ENCODE measurements around the gene CEND1. TPM values are rescaled to one million over a fixed set of nuclear protein-coding genes. Genes with fewer than 3 reads are reported as not detected.

The CEND1 gene
- 1 to 10 TPM in 1 of 4 donors, under 1 TPM in 3; 0.49 to 1.5 (median 0.59) TPM for polyA plus RNA-seq (ENCODE audit: insufficient read length in 4 of 4)

DNA sequence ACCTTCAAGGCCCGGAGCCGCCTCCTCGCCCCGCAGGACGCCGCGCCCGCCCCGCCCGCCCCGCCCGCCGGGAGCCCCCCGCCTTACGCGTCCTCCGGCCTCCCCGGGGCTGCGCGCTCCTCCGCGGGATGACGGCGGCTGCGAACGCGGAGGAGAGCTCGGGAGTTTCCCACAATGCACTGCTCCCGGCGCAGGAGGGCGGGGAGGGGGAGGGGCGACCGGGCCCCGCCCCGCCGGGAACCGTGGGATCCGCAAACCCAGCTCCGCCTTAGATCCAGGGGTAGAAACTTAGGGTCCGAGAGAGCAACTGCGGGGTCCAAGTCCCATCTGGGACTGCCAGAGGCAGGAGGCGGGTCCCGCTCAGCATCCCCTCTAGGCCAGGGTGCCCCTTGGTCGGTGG lies at the start of gene CEND1:
CEND1 (minus strand) TSS at position 148 of the 400 bp plus-strand sequence. CDS start 1,514 bp downstream, outside the sequence.
- DNase-seq (ENCODE audit: low read depth in 4 of 4, low spot score in 3 of 4), result no peak

DNA sequence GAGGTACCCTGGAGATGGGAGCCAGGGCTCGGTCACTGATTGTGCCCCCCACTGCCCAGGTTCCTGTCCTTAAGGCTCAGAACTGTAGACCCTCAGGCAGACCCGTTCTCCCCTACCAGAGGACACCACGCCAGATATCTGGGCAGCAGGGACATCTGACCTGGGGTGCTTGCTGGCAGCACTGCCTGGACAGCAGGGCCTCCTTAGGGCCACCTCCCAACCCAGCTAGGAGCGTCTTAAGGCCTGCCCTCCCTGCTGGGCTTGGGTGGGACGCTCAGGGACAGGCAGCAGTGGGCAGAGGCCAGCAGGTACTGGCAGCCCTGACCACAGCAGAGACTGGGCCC lies 49.4 kb upstream of the CEND1 start:
- DNase-seq (ENCODE audit: low read depth in 4 of 4, low spot score in 3 of 4), result no peak

GRCh38 chr11:838441-839279 lies 48.8 kb upstream of the CEND1 start:
- DNase-seq (ENCODE audit: low read depth in 4 of 4, low spot score in 3 of 4), result no peak

DNA sequence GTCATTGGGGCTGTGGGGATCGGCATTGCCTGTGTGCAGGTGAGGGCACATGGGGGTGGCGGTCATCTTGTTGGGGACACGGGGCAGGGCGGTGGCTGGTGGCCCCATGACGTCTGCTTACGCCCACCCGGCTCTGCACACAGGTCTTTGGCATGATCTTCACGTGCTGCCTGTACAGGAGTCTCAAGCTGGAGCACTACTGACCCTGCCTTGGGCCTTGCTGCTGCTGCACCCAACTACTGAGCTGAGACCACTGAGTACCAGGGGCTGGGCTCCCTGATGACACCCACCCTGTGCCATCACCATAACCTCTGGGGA lies 48.1 kb upstream of the CEND1 start:
- DNase-seq (ENCODE audit: low read depth in 4 of 4, low spot score in 3 of 4), result no peak

- no peak for DNase-seq (ENCODE audit: low read depth in 4 of 4, low spot score in 3 of 4)
These were observed 47.5 kb upstream of the CEND1 start for GRCh38 chr11:837189-837989.

DNA sequence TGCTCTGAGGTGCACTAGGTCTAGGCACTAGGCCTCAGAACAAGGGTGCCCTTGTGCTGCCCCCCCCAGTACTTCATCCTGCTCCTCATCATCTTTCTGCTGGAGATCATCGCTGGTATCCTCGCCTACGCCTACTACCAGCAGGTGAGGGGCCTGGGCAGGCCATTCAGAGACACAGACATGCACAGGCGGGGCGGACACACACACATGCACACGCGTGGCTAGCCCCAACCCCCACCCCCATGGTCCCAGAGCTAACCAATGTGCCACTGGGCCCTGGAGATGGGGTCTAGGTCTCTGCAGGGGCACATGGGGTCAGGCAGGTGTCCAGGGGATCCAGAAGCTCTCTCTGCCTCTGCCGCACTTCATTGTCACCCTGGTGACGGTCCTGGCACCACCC lies 46.8 kb upstream of the CEND1 start:
- no peak for DNase-seq (ENCODE audit: low read depth in 4 of 4, low spot score in 3 of 4)

DNA sequence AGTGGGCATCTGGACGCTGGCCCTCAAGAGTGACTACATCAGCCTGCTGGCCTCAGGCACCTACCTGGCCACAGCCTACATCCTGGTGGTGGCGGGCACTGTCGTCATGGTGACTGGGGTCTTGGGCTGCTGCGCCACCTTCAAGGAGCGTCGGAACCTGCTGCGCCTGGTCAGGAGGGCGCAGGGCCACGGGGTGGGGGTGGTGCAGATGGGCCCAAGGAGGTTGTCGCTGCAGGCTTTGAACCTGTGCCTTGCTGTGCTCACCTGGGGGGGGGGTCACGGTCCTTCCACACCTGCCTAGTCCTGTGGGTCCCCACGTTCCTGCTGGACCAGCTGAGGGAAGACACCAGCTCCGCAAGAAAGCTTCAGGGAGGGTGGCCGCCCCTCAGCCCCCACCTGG lies 46.4 kb upstream of the CEND1 start:
- DNase-seq (ENCODE audit: low read depth in 4 of 4, low spot score in 3 of 4), result no peak

GRCh38 chr11:834371-835316 lies 44.8 kb upstream of the CEND1 start:
- DNase-seq (ENCODE audit: low read depth in 4 of 4, low spot score in 3 of 4), result no peak

GRCh38 chr11:833849-834311 lies 44.0 kb upstream of the CEND1 start:
- no peak for DNase-seq (ENCODE audit: low read depth in 4 of 4, low spot score in 3 of 4)

DNA sequence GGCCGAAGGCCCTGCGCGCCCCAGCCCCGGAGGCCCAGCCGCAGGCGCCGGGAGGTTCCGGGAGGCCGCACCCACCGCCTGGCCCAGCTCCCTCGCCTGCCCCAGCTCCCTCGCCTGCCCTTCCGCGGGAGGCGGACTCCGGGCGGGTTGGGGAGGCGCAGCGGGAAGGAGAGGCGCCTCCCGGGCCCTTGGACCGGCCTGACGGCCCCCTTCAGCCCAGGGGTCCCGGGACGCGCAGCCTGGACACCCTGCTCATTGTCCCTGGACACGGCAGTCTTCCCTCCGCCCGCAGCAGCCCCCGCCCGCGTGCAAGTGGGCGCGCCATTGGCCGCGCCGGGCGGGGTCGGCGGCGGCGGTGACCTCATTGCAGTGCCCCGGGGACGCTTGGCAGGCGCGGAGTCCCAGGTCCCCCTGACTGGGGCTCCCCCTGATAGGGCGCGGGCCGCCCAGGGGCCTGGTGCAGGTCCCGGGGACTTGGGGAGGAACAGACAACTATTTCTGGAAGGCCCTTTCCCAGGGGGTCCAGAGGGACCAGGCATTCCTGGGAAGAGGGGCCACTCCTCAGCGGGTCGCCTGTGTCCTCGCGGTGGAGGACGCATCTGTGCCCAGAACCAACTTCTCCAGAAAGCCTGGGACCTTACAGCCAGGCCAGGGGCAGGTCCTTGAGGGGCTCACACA lies 43.4 kb upstream of the CEND1 start:
- DNase-seq (ENCODE audit: low read depth in 4 of 4, low spot score in 3 of 4), result no peak

- no peak for DNase-seq (ENCODE audit: low read depth in 4 of 4, low spot score in 3 of 4)
These were observed 42.7 kb upstream of the CEND1 start, which contains the start of gene CD151 for GRCh38 chr11:832529-833113. Gene CD151, plus strand, starts transcription at chr11:832952. Its CDS starts 3,118 bp downstream, at chr11:836070.

DNA sequence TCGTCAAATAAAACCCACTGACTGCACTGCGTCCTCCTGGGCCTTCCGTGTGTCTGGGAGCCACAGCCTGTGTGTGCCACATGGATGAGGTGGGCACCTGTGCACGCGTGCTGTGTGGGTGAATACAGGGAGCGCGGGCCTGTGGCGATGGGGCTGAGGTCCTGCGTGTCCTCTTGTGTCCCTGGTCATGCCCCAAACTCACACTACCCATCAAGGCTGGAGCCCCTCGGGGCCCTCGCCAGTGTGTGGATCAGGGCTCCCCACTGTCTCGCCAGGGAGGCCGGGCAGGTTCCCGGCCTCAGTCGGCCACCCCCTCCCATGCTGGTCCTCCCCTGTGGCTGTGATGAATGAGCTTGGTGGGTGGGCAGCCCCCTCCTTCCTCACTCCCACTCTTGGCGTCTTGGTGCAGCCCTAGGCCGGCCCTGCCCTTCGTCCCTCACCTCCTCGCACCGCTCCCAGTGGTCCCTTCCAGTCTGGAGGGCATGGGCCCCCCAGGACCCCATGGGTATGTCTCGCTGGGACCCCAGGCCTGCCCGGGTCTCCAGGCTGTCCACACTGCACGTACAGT lies 42.2 kb upstream of the CEND1 start:
- DNase-seq (ENCODE audit: low read depth in 4 of 4, low spot score in 3 of 4), result no peak

- no peak for DNase-seq (ENCODE audit: low read depth in 4 of 4, low spot score in 3 of 4)
These were observed 41.4 kb upstream of the CEND1 start for GRCh38 chr11:831118-831864.

DNA sequence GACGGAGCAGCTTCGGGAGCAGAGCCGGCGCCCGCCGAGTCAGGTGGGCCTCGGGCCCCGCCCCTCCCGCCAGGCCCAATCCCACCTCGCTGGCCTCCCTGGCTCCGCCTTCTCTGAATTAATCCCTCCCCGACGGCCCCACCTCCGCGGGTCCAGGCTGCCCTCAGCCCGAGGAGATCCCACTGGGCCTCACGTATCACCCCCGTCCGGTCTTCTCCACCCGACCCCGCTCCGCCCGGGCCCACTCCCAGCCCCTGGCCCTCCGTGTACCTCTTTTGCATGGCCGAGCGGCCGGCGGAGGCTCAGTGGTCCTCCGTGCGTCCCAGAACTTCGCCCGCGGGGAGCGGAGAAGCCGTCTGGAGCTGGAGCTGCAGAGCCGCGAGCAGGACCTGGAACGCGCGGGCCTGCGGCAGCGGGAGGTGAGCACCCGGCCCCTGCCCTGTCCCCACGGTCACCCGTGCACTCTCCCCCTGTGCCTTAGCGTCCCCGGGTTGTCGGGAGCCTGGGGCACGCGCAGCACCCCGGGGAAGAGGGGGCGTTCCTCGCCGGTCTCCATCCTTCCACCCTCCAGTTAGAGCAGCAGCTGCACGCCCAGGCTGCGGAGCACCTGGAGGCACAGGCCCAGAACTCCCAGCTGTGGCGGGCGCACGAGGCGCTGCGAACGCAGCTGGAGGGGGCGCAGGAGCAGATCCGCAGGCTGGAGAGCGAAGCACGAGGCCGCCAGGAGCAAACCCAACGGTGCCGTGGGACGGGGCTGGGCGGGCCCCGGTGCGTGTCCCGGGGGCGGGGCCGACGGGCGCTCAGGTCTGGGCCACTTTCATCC lies 40.6 kb upstream of the CEND1 start:
- no peak for DNase-seq (ENCODE audit: low read depth in 4 of 4, low spot score in 3 of 4)

- DNase-seq (ENCODE audit: low read depth in 4 of 4, low spot score in 3 of 4), result no peak
These were observed 40.0 kb upstream of the CEND1 start for GRCh38 chr11:829847-830294.

GRCh38 chr11:829176-829846 lies 39.4 kb upstream of the CEND1 start:
- DNase-seq (ENCODE audit: low read depth in 4 of 4, low spot score in 3 of 4), result no peak

- no peak for DNase-seq (ENCODE audit: low read depth in 4 of 4, low spot score in 3 of 4)
These were observed 38.8 kb upstream of the CEND1 start for GRCh38 chr11:828506-829175.

Data from left renal pelvis (tissue), 4 donors.